HCT116 (cell line): ENCODE measurements around the gene OSBPL1A.

Source experiments
- TCF7L2 ChIP-seq: IDR thresholded peaks from 2 replicates; pipeline ENCODE4 v1.7.0; 2011; ENCODE audit warnings: borderline replicate concordance, inconsistent platforms; ENCODE audit not compliant: insufficient read depth, insufficient read length; ENCODE audit errors: extremely low read depth
- TF ChIP-seq, protein P1 (sequence below): IDR thresholded peaks from 2 replicates; pipeline ENCODE4 v1.6.1; 2011; ENCODE audit warnings: mild to moderate bottlenecking, low read length, moderate library complexity; ENCODE audit not compliant: insufficient replicate concordance; ENCODE audit errors: extremely low read depth
- TF ChIP-seq, protein P2 (sequence below), 3 experiments: fragments of 200-600 bp in 1 of 3; sonication (generic) in 1 of 3; IDR thresholded peaks in 2 of 3; conservative IDR thresholded peaks in 1 of 3; 2 replicates each; pipeline ENCODE4 v1.5.1; 2012 to 2017; ENCODE audit warnings: low read depth in 2 of 3, low read length in 2 of 3, antibody characterized with exemption in 1 of 3, borderline replicate concordance in 1 of 3, control low read depth in 1 of 3, mild to moderate bottlenecking in 1 of 3, mixed read lengths in 1 of 3, mixed run types in 1 of 3, moderate library complexity in 1 of 3; ENCODE audit not compliant: insufficient read depth in 1 of 3

DNA sequence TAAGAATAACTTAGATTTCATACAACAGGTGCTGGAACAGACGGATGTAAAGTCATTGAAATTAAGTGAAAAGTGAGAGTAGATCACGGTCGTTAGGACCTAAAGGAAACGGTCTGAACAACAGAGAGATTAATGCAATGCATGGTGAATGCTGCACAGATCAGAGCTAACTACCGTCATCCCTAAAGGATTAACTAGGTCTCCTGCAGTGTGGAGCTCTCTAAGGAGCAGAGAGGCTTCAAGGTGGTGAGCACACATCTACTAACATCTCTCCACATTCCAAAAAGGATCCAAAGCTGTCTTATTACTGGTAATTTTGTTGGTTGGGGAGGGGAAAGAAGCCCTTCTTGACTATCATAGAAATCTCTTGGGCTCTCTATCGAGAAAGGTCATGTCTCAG lies 183.5 kb downstream of the OSBPL1A start:
- TF ChIP-seq, protein P1, sequence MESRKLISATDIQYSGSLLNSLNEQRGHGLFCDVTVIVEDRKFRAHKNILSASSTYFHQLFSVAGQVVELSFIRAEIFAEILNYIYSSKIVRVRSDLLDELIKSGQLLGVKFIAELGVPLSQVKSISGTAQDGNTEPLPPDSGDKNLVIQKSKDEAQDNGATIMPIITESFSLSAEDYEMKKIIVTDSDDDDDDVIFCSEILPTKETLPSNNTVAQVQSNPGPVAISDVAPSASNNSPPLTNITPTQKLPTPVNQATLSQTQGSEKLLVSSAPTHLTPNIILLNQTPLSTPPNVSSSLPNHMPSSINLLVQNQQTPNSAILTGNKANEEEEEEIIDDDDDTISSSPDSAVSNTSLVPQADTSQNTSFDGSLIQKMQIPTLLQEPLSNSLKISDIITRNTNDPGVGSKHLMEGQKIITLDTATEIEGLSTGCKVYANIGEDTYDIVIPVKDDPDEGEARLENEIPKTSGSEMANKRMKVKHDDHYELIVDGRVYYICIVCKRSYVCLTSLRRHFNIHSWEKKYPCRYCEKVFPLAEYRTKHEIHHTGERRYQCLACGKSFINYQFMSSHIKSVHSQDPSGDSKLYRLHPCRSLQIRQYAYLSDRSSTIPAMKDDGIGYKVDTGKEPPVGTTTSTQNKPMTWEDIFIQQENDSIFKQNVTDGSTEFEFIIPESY: no peak
- TF ChIP-seq, protein P2, sequence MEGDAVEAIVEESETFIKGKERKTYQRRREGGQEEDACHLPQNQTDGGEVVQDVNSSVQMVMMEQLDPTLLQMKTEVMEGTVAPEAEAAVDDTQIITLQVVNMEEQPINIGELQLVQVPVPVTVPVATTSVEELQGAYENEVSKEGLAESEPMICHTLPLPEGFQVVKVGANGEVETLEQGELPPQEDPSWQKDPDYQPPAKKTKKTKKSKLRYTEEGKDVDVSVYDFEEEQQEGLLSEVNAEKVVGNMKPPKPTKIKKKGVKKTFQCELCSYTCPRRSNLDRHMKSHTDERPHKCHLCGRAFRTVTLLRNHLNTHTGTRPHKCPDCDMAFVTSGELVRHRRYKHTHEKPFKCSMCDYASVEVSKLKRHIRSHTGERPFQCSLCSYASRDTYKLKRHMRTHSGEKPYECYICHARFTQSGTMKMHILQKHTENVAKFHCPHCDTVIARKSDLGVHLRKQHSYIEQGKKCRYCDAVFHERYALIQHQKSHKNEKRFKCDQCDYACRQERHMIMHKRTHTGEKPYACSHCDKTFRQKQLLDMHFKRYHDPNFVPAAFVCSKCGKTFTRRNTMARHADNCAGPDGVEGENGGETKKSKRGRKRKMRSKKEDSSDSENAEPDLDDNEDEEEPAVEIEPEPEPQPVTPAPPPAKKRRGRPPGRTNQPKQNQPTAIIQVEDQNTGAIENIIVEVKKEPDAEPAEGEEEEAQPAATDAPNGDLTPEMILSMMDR (IDR thresholded peaks at IDR 0.05 in 2 of 3, conservative IDR thresholded peaks at IDR 0.05 in 1 of 3; ENCODE audit: borderline replicate concordance in 1 of 3, insufficient read depth in 1 of 3, low read depth in 2 of 3, low read length in 2 of 3): no peak
- no peak for TF ChIP-seq TCF7L2
